Gastrocnemius medialis (tissue), 4 donors: ENCODE results near the gene PSMC3IP. TPM values are rescaled to one million over a fixed set of nuclear protein-coding genes. Genes with fewer than 3 reads are reported as not detected.

ENCODE experiments used
- ATAC-seq, 2 donors: fragments of 150-250 bp; one replicate each; pipeline ENCODE4 v1.9.1; 2016
- DNase-seq, 2 donors: peaks; one replicate each; pipeline ENCODE4 v3.0.0-alpha.2; 2019
- H3K27ac ChIP-seq, 4 donors: fragments of 200-600 bp; sonication (generic); 1 replicate in 1 of 4; 2 replicates in 3 of 4; pipeline ENCODE4 v1.5.1; 2016 to 2018; ENCODE audit warnings: mild to moderate bottlenecking in 2 of 4, moderate library complexity in 1 of 4
- H3K27me3 ChIP-seq, 3 donors: fragments of 200-600 bp; sonication (generic) in 2 of 3; 1 replicate in 1 of 3; 2 replicates in 2 of 3; pipeline versions ENCODE4 v1.5.1 to v1.6.0; 2016 to 2019; ENCODE audit warnings: mild to moderate bottlenecking in 1 of 3, moderate library complexity in 1 of 3
- H3K36me3 ChIP-seq, 2 donors: fragments of 200-600 bp; sonication (generic) in 1 of 2; one replicate each; pipeline ENCODE4 v1.5.1; 2017 to 2018
- H3K4me1 ChIP-seq, 2 donors: fragments of 200-600 bp; sonication (generic) in 1 of 2; one replicate each; pipeline ENCODE4 v1.5.1; 2016 to 2017; ENCODE audit warnings: mild to moderate bottlenecking in 2 of 2
- H3K4me3 ChIP-seq, 4 donors: fragments of 200-600 bp; sonication (generic) in 3 of 4; 1 replicate in 1 of 4; 2 replicates in 3 of 4; pipeline ENCODE4 v1.5.1; 2016 to 2019; ENCODE audit warnings: mild to moderate bottlenecking in 2 of 4
- H3K9me3 ChIP-seq, 3 donors: fragments of 200-600 bp; sonication (generic) in 2 of 3; 1 replicate in 1 of 3; 2 replicates in 2 of 3; pipeline ENCODE4 v1.5.1; 2016 to 2019
- CTCF ChIP-seq, 5 experiments: fragments of 450-650 bp in 3 of 5; fragments of 200-600 bp in 2 of 5; sonication (generic) in 2 of 5; IDR thresholded peaks in 4 of 5; conservative IDR thresholded peaks in 1 of 5; 1 replicate in 4 of 5; 2 replicates in 1 of 5; pipeline ENCODE4 v1.5.1; 2016 to 2019; ENCODE audit warnings: antibody characterized with exemption in 5 of 5, mild to moderate bottlenecking in 3 of 5, moderate library complexity in 3 of 5
- POLR2A ChIP-seq, 2 donors: fragments of 450-650 bp; IDR thresholded peaks; one replicate each; pipeline ENCODE4 v1.6.1; 2017; ENCODE audit warnings: antibody characterized with exemption in 2 of 2, mild to moderate bottlenecking in 2 of 2, moderate library complexity in 2 of 2
- in situ Hi-C, 4 donors: fragments of 200-750 bp; cut with MboI; loops; one replicate each; pipeline versions ENCODE4 v1.15.0 to v1.8.0; 2017; ENCODE audit warnings: low sequenced_read_pairs in 4 of 4
- intact Hi-C: fragments of 100-400 bp; cut with DNase I; formaldehyde crosslinking; loops from one replicate; pipeline ENCODE4 v1.15.1; 2023; ENCODE audit warnings: low total_unique reads
- total RNA-seq, 4 donors: library from RNA; depleted of rRNA; stranded (reverse); fragments of >200 nt; gene quantifications; one replicate each; pipeline versions ENCODE4 v1.1.0 to v1.2.3, GENCODE V29; 2016

PSMC3IP gene
- total RNA-seq, 4 donors from 2014 or later: 0.46 to 2.7 (median 1.4) TPM

GRCh38 chr17:42527932-42528331 lies 49.6 kb downstream of the PSMC3IP start:
- in situ Hi-C loops: loop anchor here in 3 of 4 donors (5.0 to 10.0 kb wide), 2 partner anchors 113 to 206 kb away; no protein-coding TSS in a partner anchor
- Histone ChIP-seq H3K4me1 (peaks cover 29 to 31% of the 10 kb centered on the region in 2 donors), H3K4me3 (no peak overlapping the region), H3K36me3 (no peaks in the 10 kb centered on the region), H3K27ac (peak overlapping the region; percentile 77 to 89 (median 86)), H3K27me3 (no peaks in the 10 kb centered on the region), H3K9me3 (no peaks in the 10 kb centered on the region)
- DNase-seq (no peak), ATAC-seq (no peak)
- intact Hi-C loops: loop anchor here (1.0 to 5.0 kb wide), 2 partner anchors 106 to 206 kb away; partner anchors contain the start of gene CAVIN1
- TF ChIP-seq CTCF (IDR thresholded peaks at IDR 0.05 in 4 of 5, conservative IDR thresholded peaks at IDR 0.05 in 1 of 5) (no peak), POLR2A (IDR thresholded peaks at IDR 0.05) (no peak)

GRCh38 chr17:42526031-42526444 lies 51.5 kb downstream of the PSMC3IP start:
- in situ Hi-C loops: loop anchor here in 3 of 4 donors (5.0 to 10.0 kb wide), 2 partner anchors 111 to 204 kb away; no protein-coding TSS in a partner anchor
- DNase-seq (peak in 1 of 2 donors; percentile 54), ATAC-seq (peak; percentile 28 to 31)
- Histone ChIP-seq H3K27ac (peak overlapping the region; percentile 77 to 89 (median 86)), H3K4me1 (peaks cover 44 to 50% of the 10 kb centered on the region in 2 donors), H3K27me3 (no peaks in the 10 kb centered on the region), H3K9me3 (no peaks in the 10 kb centered on the region), H3K36me3 (peaks cover 0 to 14% of the 10 kb centered on the region in 2 donors), H3K4me3 (no peak overlapping the region)
- intact Hi-C loops: loop anchor here (5.0 kb wide), 1 partner anchor 104 kb away; the partner anchor contains the start of gene CAVIN1
- no peak for TF ChIP-seq POLR2A (IDR thresholded peaks at IDR 0.05)

- DNase-seq (no peak), ATAC-seq (no peak)
- Histone ChIP-seq H3K9me3 (no peaks in the 10 kb centered on the region), H3K4me1 (peaks cover 52 to 58% of the 10 kb centered on the region in 2 donors), H3K27ac (peak overlapping the region; percentile 77 to 89 (median 86)), H3K4me3 (no peak overlapping the region), H3K27me3 (no peaks in the 10 kb centered on the region), H3K36me3 (peaks cover 0 to 17% of the 10 kb centered on the region in 2 donors)
- TF ChIP-seq CTCF (IDR thresholded peaks at IDR 0.05 in 4 of 5, conservative IDR thresholded peaks at IDR 0.05 in 1 of 5) (no peak), POLR2A (IDR thresholded peaks at IDR 0.05) (no peak)
- intact Hi-C loops (loop anchor here (5.0 kb wide), 1 partner anchor 103 kb away; the partner anchor contains the start of gene CAVIN1), in situ Hi-C loops (loop anchor here in 3 of 4 donors (5.0 to 10.0 kb wide), 2 partner anchors 110 to 203 kb away; no protein-coding TSS in a partner anchor)
Measured at GRCh38 chr17:42525221-42525620, 52.3 kb downstream of the PSMC3IP start.

GRCh38 chr17:42522798-42523278 lies 54.7 kb downstream of the PSMC3IP start:
- intact Hi-C loops (no loop called here), in situ Hi-C loops (loop anchor here in 1 of 4 donors (10.0 kb wide), 1 partner anchor 108 kb away; no protein-coding TSS in a partner anchor)
- peaks cover 76% of the 10 kb centered on the region in 2 donors for H3K4me1 ChIP-seq
- peak overlapping the region; percentile 77 to 89 (median 86) for H3K27ac ChIP-seq
- H3K36me3 ChIP-seq: peaks cover 0 to 17% of the 10 kb centered on the region in 2 donors
- no peak for TF ChIP-seq POLR2A (IDR thresholded peaks at IDR 0.05)
- no peak for TF ChIP-seq CTCF (IDR thresholded peaks at IDR 0.05 in 4 of 5, conservative IDR thresholded peaks at IDR 0.05 in 1 of 5)
- no peak for ATAC-seq
- no peaks in the 10 kb centered on the region for H3K27me3 ChIP-seq
- DNase-seq: no peak
- H3K4me3 ChIP-seq: no peak overlapping the region
- H3K9me3 ChIP-seq: no peaks in the 10 kb centered on the region

Other genes starting within 250 kb of the PSMC3IP start
- 100 to 1,000 TPM in 3 of 4 donors, 10 to 100 TPM in 1; 88.4 to 203 (median 130) TPM for gene STAT3, start 189.3 kb downstream of the PSMC3IP start, total RNA-seq
- 100 to 1,000 TPM in 3 of 4 donors, 10 to 100 TPM in 1; 64.9 to 137 (median 125) TPM for gene CAVIN1, start 154.5 kb downstream of the PSMC3IP start, total RNA-seq
- gene ATP6V0A1, start 118.9 kb downstream of the PSMC3IP start, total RNA-seq: 100 to 1,000 TPM in 2 of 4 donors, 10 to 100 TPM in 2; 65.3 to 138 (median 95.3) TPM
- 10 to 100 TPM; 16.4 to 30.1 (median 24.1) TPM for gene NAGLU, start 41.5 kb downstream of the PSMC3IP start, total RNA-seq
- gene HSD17B1, start 24.8 kb downstream of the PSMC3IP start, total RNA-seq: under 1 TPM in 3 of 4 donors, not detected in 1; 0.33 to 0.66 (median 0.47) TPM
- 10 to 100 TPM; 22.4 to 39.9 (median 27.5) TPM for gene COASY, start 15.6 kb downstream of the PSMC3IP start, total RNA-seq
- 10 to 100 TPM; 49.7 to 81.9 (median 53.8) TPM for gene MLX, start 10.6 kb downstream of the PSMC3IP start, total RNA-seq
- gene RETREG3, start 31.6 kb upstream of the PSMC3IP start, total RNA-seq: 10 to 100 TPM; 50.7 to 65.5 (median 60.5) TPM
- 100 to 1,000 TPM in 1 of 4 donors, 10 to 100 TPM in 3; 54.7 to 125 (median 91.7) TPM for gene TUBG1, start 32.0 kb upstream of the PSMC3IP start, total RNA-seq
- gene TUBG2, start 81.6 kb upstream of the PSMC3IP start, total RNA-seq: 1 to 10 TPM; 3.9 to 5.2 (median 4.2) TPM
- gene PLEKHH3, start 99.3 kb upstream of the PSMC3IP start, total RNA-seq: 10 to 100 TPM; 13.4 to 36.0 (median 31.3) TPM
- gene CCR10, start 104.1 kb upstream of the PSMC3IP start, total RNA-seq: 1 to 10 TPM; 2.0 to 4.6 (median 4.0) TPM
- gene CNTNAP1, start 104.8 kb upstream of the PSMC3IP start, total RNA-seq: under 1 TPM; 0.22 to 0.41 (median 0.40) TPM
- 10 to 100 TPM; 32.6 to 55.2 (median 47.5) TPM for gene EZH1, start 167.3 kb upstream of the PSMC3IP start, total RNA-seq
- gene RAMP2, start 183.5 kb upstream of the PSMC3IP start, total RNA-seq: 10 to 100 TPM; 17.5 to 31.2 (median 20.7) TPM
- 10 to 100 TPM; 44.8 to 54.6 (median 53.5) TPM for gene VPS25, start 195.7 kb upstream of the PSMC3IP start, total RNA-seq
- not detected for gene WNK4, start 202.9 kb upstream of the PSMC3IP start, total RNA-seq
- 100 to 1,000 TPM in 1 of 4 donors, 10 to 100 TPM in 3; 76.2 to 104 (median 86.8) TPM for gene COA3, start 221.0 kb upstream of the PSMC3IP start, total RNA-seq
- gene CNTD1, start 221.1 kb upstream of the PSMC3IP start, total RNA-seq: not detected
- gene BECN1, start 246.6 kb upstream of the PSMC3IP start, total RNA-seq: 100 to 1,000 TPM in 1 of 4 donors, 10 to 100 TPM in 3; 82.3 to 102 (median 88.0) TPM